Measurements from ENCODE around the gene DIPK1A.

Gene DIPK1A

DNA sequence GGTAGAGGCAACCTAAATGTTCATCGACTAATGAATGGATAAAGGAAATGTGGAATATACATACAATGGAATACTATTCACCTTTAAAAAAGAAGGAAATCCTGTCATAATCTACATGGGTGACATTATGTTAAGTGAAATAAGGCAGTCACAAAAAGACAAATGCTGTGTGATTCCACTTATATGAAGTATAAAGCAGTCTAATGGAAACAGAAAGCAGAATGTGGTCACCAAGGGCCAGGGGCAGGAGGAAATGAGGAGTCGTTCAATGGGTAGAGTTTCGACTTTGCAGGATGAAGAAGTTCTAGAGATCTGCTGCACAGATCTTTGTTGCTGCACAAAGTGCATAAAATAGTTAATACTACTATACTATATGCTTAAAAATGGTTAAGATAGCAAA lies 7.8 kb downstream of the DIPK1A start:
- no peak for DNase-seq (ENCODE audit: low read depth in 2 of 2)

- DNase-seq (ENCODE audit: low read depth in 2 of 2), result no peak
Measured at GRCh38 chr1:92952714-92953113, 8.5 kb downstream of the DIPK1A start.

- no peak for DNase-seq (ENCODE audit: low read depth in 2 of 2)
Measured at GRCh38 chr1:92951141-92951582, 10.1 kb downstream of the DIPK1A start.

DNA sequence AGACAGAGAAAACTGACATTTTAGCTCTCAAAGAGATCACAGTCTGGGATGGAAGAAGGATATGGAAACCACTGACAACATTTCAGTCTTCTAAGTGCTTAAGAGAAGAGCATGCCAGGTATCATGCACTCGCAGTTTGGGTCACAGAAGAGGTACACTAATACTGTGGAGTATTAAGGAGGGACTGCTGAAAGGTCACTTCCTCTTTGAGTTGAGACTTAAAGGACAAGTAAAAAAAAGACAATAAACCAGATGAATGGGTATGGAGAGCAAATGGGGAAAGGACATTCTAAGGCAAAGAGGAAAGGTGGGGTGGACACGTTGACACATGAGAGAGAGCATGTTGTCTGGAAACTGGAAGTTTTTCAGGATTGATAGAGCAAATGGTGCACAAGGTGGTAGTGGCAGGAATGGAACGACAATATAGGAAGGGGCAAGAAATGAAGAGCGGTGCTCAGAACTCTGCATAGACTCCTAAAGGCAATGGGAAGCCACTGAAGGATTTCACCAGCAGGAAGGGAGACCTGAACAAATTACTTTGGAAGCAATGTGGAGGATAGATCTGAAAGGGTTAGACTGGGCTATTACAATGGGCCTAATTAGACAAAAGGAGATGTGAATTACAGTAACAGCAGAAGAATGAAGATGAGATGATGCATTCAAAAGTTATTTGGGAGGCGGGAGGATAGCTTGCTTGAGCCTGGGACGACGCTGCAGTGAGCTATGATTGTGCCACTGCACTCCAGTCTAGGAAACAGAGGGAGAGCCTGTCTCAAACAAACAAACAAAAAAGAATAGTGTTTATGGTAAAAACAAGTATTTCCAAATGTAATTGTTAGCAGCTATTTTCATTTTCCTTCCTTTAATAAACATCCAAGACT lies 11.1 kb downstream of the DIPK1A start:
- DNase-seq (ENCODE audit: low read depth in 2 of 2), result no peak

GRCh38 chr1:92948071-92948470 lies 13.2 kb downstream of the DIPK1A start:
- DNase-seq (ENCODE audit: low read depth in 2 of 2), result no peak

- no peak for DNase-seq (ENCODE audit: low read depth in 2 of 2)
Measured at GRCh38 chr1:92945748-92946270, 15.5 kb downstream of the DIPK1A start.

GRCh38 chr1:92944901-92945747 lies 16.1 kb downstream of the DIPK1A start:
- no peak for DNase-seq (ENCODE audit: low read depth in 2 of 2)

- DNase-seq (ENCODE audit: low read depth in 2 of 2), result no peak
Measured at GRCh38 chr1:92943502-92943847, 17.8 kb downstream of the DIPK1A start.

DNA sequence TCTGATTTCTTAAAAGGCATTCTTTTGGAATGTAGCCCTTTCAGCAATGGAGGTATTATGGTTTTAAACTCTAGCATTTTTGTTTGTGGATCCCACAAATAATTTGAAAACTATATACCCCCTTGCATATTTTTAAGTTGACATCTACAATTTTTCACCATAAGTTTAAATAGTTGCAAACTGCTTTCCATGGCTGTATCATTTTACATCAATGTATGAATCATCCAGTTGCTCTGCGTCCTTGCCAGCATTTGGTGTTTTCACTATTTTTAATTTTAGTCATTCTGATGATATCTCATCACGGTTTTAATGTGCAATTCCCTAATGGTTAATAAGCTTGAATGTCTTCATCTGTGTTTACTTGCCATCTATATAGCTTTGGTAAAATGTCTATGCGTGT lies 20.7 kb downstream of the DIPK1A start:
- DNase-seq (ENCODE audit: low read depth in 2 of 2), result no peak

GRCh38 chr1:92937731-92938130 lies 23.5 kb downstream of the DIPK1A start:
- no peak for DNase-seq (ENCODE audit: low read depth in 2 of 2)

- no peak for DNase-seq (ENCODE audit: low read depth in 2 of 2)
Measured at GRCh38 chr1:92936865-92937264, 24.4 kb downstream of the DIPK1A start.

DNA sequence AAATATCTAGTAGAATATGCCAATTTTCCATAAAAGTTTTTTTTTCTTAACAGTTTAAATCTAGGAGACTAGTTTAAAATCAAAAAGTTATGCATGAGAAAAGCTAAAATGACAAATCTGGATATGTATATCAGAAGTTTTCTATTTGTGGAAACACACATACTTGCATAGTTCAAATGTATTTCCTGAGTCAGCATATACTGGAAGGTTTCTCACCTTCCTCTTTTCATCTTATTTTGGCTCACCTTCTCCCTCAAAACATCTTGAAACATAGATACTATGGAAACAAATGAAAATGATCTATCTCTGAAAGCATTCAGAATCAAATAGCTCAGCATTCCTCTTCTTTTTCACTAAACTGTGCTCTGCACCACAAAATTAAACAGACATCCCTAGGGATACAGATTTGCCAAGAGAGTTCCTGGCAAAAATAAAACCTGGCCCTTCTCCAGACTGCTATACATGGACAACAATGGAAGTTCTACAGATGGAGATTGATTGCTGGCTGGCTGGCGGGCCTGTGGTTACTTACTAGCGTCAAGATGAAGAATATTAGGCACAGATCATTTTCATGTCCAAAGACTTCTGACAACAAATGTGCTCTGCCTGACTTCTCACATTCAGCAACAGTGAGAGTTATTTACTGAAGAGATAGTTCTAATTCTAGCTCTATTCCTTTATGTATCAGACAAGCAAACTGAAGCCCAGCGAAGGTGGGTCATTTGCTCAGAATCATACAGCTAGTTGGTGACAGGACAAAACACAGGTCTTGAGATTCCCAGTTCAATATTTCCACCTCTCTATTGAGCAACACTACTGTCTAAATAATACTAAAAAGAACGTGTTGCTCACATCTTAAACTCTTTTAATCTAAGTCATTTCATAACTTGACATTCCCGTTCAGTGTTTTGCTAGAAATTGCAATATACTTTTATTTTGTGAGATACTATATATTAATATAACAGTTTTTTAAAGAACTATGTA lies 26.6 kb downstream of the DIPK1A start:
- DNase-seq (ENCODE audit: low read depth in 2 of 2), result no peak

GRCh38 chr1:92933459-92933858 lies 27.8 kb downstream of the DIPK1A start:
- DNase-seq (ENCODE audit: low read depth in 2 of 2), result no peak

DNA sequence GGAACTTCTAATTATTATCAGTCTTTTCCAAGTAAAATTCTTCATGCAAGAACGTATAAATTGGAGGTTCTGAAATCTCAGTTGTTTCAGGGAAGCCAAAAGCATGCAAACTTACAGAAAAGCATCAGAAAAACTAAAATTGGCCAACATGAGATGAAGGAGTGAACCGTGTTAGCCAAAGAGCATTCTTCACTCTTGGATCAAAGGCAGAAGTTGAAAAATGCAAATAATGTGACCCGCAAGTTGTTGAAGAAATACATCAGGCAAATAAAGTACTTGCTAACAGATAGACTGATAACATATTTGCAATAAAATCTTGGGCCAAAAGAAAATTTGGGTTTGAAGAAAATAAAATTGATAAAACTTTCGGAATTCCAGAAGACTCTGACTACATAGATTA lies 29.6 kb downstream of the DIPK1A start:
- no peak for DNase-seq (ENCODE audit: low read depth in 2 of 2)

DNA sequence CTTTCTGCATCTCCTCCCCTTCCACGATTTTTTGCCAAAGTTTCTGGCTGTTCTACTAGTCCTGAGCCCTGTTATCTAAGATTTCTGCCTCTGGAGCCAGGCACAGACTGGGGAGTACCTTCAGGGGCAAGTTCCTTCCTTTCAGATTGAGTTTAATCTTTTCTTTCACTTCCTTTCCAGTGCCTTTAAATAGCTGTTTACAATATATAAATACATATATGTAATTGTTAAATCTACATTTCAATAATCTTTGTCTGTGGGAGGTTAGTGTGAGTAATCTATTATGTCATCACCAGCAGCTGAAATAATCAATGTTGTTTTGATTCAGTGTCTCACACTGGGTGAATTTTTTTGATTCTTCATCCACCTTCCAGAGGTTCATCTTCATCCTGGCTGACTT lies 31.8 kb downstream of the DIPK1A start:
- DNase-seq (ENCODE audit: low read depth in 2 of 2), result no peak

GRCh38 chr1:92927870-92928269 lies 33.4 kb downstream of the DIPK1A start:
- no peak for DNase-seq (ENCODE audit: low read depth in 2 of 2)

- no peak for DNase-seq (ENCODE audit: low read depth in 2 of 2)
Measured at GRCh38 chr1:92926873-92927272, 34.4 kb downstream of the DIPK1A start.

- no peak for DNase-seq (ENCODE audit: low read depth in 2 of 2)
Measured at GRCh38 chr1:92924501-92924900, 36.8 kb downstream of the DIPK1A start.

DNA sequence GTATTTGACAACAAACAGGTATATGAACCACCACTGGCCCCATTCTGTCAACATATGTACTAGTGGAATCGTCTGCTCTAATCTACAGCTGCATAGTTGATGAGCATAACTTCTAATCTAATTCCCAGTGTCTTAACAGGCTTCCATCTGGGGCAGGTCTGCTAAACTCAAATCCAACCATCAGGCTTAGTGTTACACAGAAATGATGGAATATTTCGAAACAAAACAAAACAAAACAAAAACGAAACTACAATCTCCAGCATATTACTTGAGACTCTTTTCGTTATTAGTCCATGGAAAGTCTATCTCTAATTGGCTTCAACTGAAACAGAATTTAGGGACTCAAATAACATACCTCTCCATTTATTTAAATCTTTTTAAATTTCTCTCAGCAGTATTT lies 37.6 kb downstream of the DIPK1A start:
- DNase-seq (ENCODE audit: low read depth in 2 of 2), result no peak

- no peak for DNase-seq (ENCODE audit: low read depth in 2 of 2)
Measured at GRCh38 chr1:92922356-92923035, 38.8 kb downstream of the DIPK1A start.

All from stimulated activated CD8-positive, alpha-beta memory T cell treated with anti-CD3 and anti-CD28 coated beads, Interleukin-7, amount 100 ng/mL, for 1 hour (primary cell).